ENCODE measurements around the gene RPS24. TPM values are rescaled to one million over a fixed set of nuclear protein-coding genes. Genes with fewer than 3 reads are reported as not detected.

The RPS24 gene
- total and polyA plus RNA-seq, 9 of the 15 experiments (the other 6 are each of a cell fraction or from before 2014, with no cell fraction given) = 1,947 to 7,307 (median 5,944) TPM

- DNase-seq (ENCODE audit: extremely low read depth in 1 of 4, low spot score in 3 of 4) (no peak), ATAC-seq (peak; percentile 65), FAIRE-seq (no peak)
- Histone ChIP-seq H3K27ac (ENCODE audit: extremely low read depth, low read depth, low read length) (no peak overlapping the region), H3K27me3 (ENCODE audit: control insufficient read depth in 2 of 2, insufficient read depth in 2 of 2, low read length in 2 of 2) (peaks cover 3 to 35% of the 10 kb centered on the region in 2 experiments; a peak in 4 of 5 replicates), H2AFZ (ENCODE audit: low read depth, low read length) (no peak overlapping the region), H3K9me1 (ENCODE audit: control insufficient read depth, insufficient read depth, low read length) (no peaks in the 10 kb centered on the region), H3K9ac (ENCODE audit: insufficient read depth in 1 of 2, low read depth in 2 of 2, low read length in 2 of 2) (no peak overlapping the region), H3K79me2 (ENCODE audit: control insufficient read depth, insufficient read depth, low read length) (no peaks in the 10 kb centered on the region), H3K4me2 (ENCODE audit: insufficient read depth, low read length) (no peak overlapping the region), H3K36me3 (ENCODE audit: control insufficient read depth, insufficient read depth, low read length) (no peaks in the 10 kb centered on the region), H3K9me3 (replicated peaks; ENCODE audit: control insufficient read depth, insufficient read depth, low read depth, low read length) (no peaks in the 10 kb centered on the region), H3K4me1 (replicated peaks in 1 of 2; ENCODE audit: control insufficient read depth in 2 of 2, insufficient read depth in 2 of 2, low read length in 2 of 2) (peaks cover 0 to 3% of the 10 kb centered on the region in 2 experiments; a peak in 1 of 5 replicates), H4K20me1 (replicated peaks; ENCODE audit: control insufficient read depth, insufficient read depth, low read length) (peaks cover 3% of the 10 kb centered on the region; the same call in 1 of the 2 replicates), H3K4me3 (no peak overlapping the region)
- intact Hi-C loops (cut with micrococcal nuclease) (no loop called here), in situ Hi-C loops (cut with MboI) (no loop called here)
- no TSS peak for BruUV-seq (replicated peaks)
- CTCF ChIA-PET (ENCODE audit: low intra/inter-chr PET ratio) = no interaction called here
- POLR2A ChIA-PET = no interaction called here
- TF ChIP-seq ZNF518B (CRISPR knock-in tag; IDR thresholded peaks at IDR 0.05) (no peak), HDAC2 (IDR thresholded peaks at IDR 0.05) (peak; percentile 88; the same call in 1 of the 2 replicates), LCOR (CRISPR knock-in tag; IDR thresholded peaks at IDR 0.05) (no peak), POLR2AphosphoS2 (IDR thresholded peaks at IDR 0.05; ENCODE audit: low read length) (no peak), NCOR1 (IDR thresholded peaks at IDR 0.05) (no peak), RBM34 (IDR thresholded peaks at IDR 0.05; ENCODE audit: borderline replicate concordance, insufficient read depth, low read length) (no peak), ATF4 (CRISPR knock-in tag; IDR thresholded peaks at IDR 0.05) (peak; percentile 71), STAT5B (CRISPR knock-in tag; IDR thresholded peaks at IDR 0.05) (no peak), NFATC3 (IDR thresholded peaks at IDR 0.05) (no peak), MTF1 (CRISPR knock-in tag; IDR thresholded peaks at IDR 0.05; ENCODE audit: borderline replicate concordance) (no peak), HMGN3 (IDR thresholded peaks at IDR 0.05; ENCODE audit: borderline replicate concordance, extremely low read depth, insufficient read length, low read depth, low read length) (no peak), ZNF695 (CRISPR knock-in tag; IDR thresholded peaks at IDR 0.05) (no peak), USF2 (CRISPR knock-in tag; IDR thresholded peaks at IDR 0.05) (no peak), TRIM28 (IDR thresholded peaks at IDR 0.05) (no peak), SPI1 (IDR thresholded peaks at IDR 0.05; ENCODE audit: borderline replicate concordance, low read depth, low read length) (no peak), CHD4 (IDR thresholded peaks at IDR 0.05; ENCODE audit: insufficient read depth, insufficient replicate concordance, low read depth, low read length, poor library complexity, severe bottlenecking) (peak; percentile 58), ZC3H11A (IDR thresholded peaks at IDR 0.05; ENCODE audit: low read depth, low read length) (no peak)
- TF ChIP-seq, protein P1, sequence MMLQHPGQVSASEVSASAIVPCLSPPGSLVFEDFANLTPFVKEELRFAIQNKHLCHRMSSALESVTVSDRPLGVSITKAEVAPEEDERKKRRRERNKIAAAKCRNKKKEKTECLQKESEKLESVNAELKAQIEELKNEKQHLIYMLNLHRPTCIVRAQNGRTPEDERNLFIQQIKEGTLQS (IDR thresholded peaks at IDR 0.05) = peak; percentile 42; the same call in 1 of the 2 replicates
- TF ChIP-seq, protein P1 (CRISPR knock-in tag; conservative IDR thresholded peaks at IDR 0.05) = no peak
Measured at GRCh38 chr10:78072504-78072903, 38.8 kb downstream of the RPS24 start.

All from K562 (cell line).